Stomach (tissue), 9 donors: ENCODE data around the gene RIMS4. TPM values are rescaled to one million over a fixed set of nuclear protein-coding genes. Genes with fewer than 3 reads are reported as not detected.

Source experiments
- DNase-seq, 2 donors: peaks; one replicate each; pipeline versions ENCODE4 v3.0.0 to v3.0.0-alpha.2; 2013 to 2019
- H3K27ac ChIP-seq, 5 donors: fragments of 200-600 bp in 4 of 5; sonication (generic) in 4 of 5; one replicate each; pipeline ENCODE4 v1.5.1; 2013 to 2019; ENCODE audit warnings: mild to moderate bottlenecking in 1 of 5, moderate library complexity in 1 of 5
- H3K27me3 ChIP-seq, 3 donors: fragments of 200-600 bp; sonication (generic); one replicate each; pipeline ENCODE4 v1.5.1; 2017 to 2019; ENCODE audit warnings: mixed run types in 1 of 3
- H3K36me3 ChIP-seq, 4 donors: fragments of 200-600 bp; sonication (generic); 1 replicate in 3 of 4; 2 replicates in 1 of 4; pipeline ENCODE4 v1.5.1; 2016 to 2019
- H3K4me1 ChIP-seq, 4 donors: fragments of 200-600 bp; sonication (generic); one replicate each; pipeline ENCODE4 v1.5.1; 2016 to 2019
- H3K4me3 ChIP-seq, 4 donors: fragments of 200-600 bp; sonication (generic) in 3 of 4; one replicate each; pipeline ENCODE4 v1.5.1; 2016 to 2019; ENCODE audit warnings: mild to moderate bottlenecking in 1 of 4
- H3K9me3 ChIP-seq, 4 donors: fragments of 200-600 bp; sonication (generic); one replicate each; pipeline ENCODE4 v1.5.1; 2016 to 2019
- EP300 ChIP-seq: sonication (generic); formaldehyde crosslinking; IDR thresholded peaks from one replicate; pipeline ENCODE4 v1.6.1; 2017; ENCODE audit warnings: antibody characterized with exemption
- POLR2A ChIP-seq, 4 donors: fragments of 450-650 bp; IDR thresholded peaks; one replicate each; pipeline ENCODE4 v1.6.1; 2016; ENCODE audit warnings: antibody characterized with exemption in 4 of 4, control low read depth in 2 of 4, mild to moderate bottlenecking in 1 of 4, moderate library complexity in 1 of 4
- POLR2AphosphoS5 ChIP-seq, 3 donors: sonication (generic); formaldehyde crosslinking; IDR thresholded peaks; one replicate each; pipeline ENCODE4 v1.6.1; 2016; ENCODE audit warnings: antibody characterized with exemption in 3 of 3
- WGBS, 5 donors: extraction: QIAGEN DNeasy Blood & Tissue Kit in 3 of 5; methylation state at CpG; one replicate each; pipeline versions ENCODE4 v1.1.5 to v1.1.7; 2013 to 2018; 5-methylcytosine and 5-hydroxymethylcytosine counted together
- intact Hi-C: fragments of 100-400 bp; cut with DNase I; formaldehyde crosslinking; loops from one replicate; pipeline ENCODE4 v1.15.1; 2023; ENCODE audit warnings: low total_unique reads
- polyA plus RNA-seq, 3 donors: library from polyadenylated mRNA; stranded (reverse); fragments of 200-250 nt; gene quantifications; one replicate each; pipeline ENCODE4 v1.2.3, GENCODE V29; 2013
- total RNA-seq, 5 donors: library from RNA; depleted of rRNA; stranded (reverse); fragments of >200 nt; gene quantifications; one replicate each; pipeline versions ENCODE4 v1.1.0 to v1.2.3, GENCODE V29; 2014 to 2016
- TF ChIP-seq, protein P1 (sequence below), 7 experiments: fragments of 450-650 bp in 4 of 7; fragments of 200-600 bp in 3 of 7; sonication (generic) in 3 of 7; IDR thresholded peaks; one replicate each; pipeline ENCODE4 v1.5.1; 2016 to 2019; ENCODE audit warnings: antibody characterized with exemption in 7 of 7, control low read depth in 2 of 7, mild to moderate bottlenecking in 1 of 7
- donor health status: healthy with polysubstance abuse.
- donor health status: Bipolar disorder and iron deficiency.
- donor health status: healthy.

The RIMS4 gene
- total and polyA plus RNA-seq, 8 donors, result 0.55 to 2.2 (median 1.5) TPM; not detected in 2

DNA sequence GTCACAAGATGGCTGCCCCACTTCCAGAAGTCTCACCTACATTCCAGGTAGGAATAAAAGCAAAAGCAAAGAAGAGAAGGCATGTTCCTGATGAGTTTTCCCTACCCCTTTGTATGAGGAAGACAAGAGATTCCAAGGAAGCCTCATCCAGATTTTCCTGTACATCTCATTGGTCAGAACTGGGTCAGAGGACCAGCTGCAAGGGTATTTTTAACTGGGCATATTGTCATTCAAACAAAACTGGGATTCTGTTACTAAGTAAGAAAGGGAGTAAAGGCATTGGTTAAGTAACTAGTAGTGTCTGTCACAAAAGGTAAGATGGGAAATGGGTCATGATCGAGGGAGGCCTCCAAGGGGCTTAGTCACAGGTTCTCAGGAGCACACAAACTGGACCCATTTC, 28.2 kb upstream of the RIMS4 start:
- DNase-seq, result no peak
- TF ChIP-seq POLR2AphosphoS5 (IDR thresholded peaks at IDR 0.05) (no peak), POLR2A (IDR thresholded peaks at IDR 0.05) (no peak), EP300 (no peak)
- TF ChIP-seq, protein P1, sequence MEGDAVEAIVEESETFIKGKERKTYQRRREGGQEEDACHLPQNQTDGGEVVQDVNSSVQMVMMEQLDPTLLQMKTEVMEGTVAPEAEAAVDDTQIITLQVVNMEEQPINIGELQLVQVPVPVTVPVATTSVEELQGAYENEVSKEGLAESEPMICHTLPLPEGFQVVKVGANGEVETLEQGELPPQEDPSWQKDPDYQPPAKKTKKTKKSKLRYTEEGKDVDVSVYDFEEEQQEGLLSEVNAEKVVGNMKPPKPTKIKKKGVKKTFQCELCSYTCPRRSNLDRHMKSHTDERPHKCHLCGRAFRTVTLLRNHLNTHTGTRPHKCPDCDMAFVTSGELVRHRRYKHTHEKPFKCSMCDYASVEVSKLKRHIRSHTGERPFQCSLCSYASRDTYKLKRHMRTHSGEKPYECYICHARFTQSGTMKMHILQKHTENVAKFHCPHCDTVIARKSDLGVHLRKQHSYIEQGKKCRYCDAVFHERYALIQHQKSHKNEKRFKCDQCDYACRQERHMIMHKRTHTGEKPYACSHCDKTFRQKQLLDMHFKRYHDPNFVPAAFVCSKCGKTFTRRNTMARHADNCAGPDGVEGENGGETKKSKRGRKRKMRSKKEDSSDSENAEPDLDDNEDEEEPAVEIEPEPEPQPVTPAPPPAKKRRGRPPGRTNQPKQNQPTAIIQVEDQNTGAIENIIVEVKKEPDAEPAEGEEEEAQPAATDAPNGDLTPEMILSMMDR (IDR thresholded peaks at IDR 0.05), result no peak
- Histone ChIP-seq H3K4me1 (no peaks in the 10 kb centered on the region), H3K9me3 (no peaks in the 10 kb centered on the region), H3K36me3 (no peaks in the 10 kb centered on the region), H3K27ac (no peak overlapping the region), H3K4me3 (no peak overlapping the region), H3K27me3 (peaks cover 0 to 35% (median 0%) of the 10 kb centered on the region in 3 donors)
- WGBS, 5 donors, result 76 to 100% (median 91%) methylated on average over 1 of the region's 1 CpG
- intact Hi-C loops, result no loop called here

DNA sequence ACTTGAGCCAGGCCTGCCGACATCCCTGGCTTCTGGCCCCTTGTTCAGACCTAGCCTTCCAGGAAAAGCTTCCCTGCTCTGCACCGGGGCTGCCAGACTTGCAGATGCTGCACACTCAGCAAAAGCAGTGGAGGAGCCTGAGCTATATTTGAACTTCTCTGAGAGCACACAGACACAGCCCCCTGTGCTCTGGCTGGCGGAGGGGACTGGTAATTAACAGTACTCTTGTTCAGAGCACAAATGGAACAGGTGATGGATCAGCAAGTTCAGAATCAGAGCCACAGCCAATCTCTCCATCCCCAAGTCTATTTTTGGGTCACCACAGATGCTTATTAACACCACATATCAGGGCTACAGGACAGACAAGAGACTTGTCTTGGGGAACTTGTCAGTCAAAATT, 27.6 kb upstream of the RIMS4 start:
- peak in 1 of 2 donors; percentile 16 for DNase-seq
- Histone ChIP-seq H3K27me3 (peaks cover 0 to 31% (median 0%) of the 10 kb centered on the region in 3 donors), H3K9me3 (no peaks in the 10 kb centered on the region), H3K4me3 (no peak overlapping the region), H3K27ac (no peak overlapping the region), H3K36me3 (no peaks in the 10 kb centered on the region), H3K4me1 (no peaks in the 10 kb centered on the region)
- WGBS, 5 donors, result 38 to 48% (median 44%) methylated on average over 3 of the region's 3 CpGs
- TF ChIP-seq POLR2A (IDR thresholded peaks at IDR 0.05) (no peak), POLR2AphosphoS5 (IDR thresholded peaks at IDR 0.05) (no peak), EP300 (no peak)
- TF ChIP-seq, protein P1 (IDR thresholded peaks at IDR 0.05), result no peak
- intact Hi-C loops, result no loop called here

DNA sequence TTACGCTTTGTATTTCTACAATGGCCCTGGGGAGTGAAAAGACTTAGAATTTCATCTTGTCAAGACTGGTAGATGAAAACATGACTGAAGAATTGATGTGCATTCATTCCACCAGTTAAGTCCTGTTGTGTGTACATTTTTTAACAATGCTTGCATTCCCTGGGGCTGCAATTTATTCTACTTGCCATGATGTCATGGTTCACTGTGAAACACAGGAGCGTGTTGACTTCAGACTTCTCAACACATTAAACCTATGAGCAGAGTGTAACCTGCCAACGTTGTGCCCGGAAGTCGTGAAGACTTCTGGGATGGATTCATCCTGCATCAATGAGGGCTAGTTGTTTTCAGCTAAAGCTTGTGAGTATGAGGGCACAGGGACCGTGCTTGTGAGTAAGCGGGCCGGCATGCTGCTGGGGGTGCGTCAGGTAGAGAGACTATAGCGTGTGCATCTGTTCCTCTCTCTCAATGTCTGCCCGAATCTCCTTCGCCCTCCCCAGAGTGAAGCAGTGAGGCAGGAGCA, 26.3 kb upstream of the RIMS4 start:
- Histone ChIP-seq H3K9me3 (no peaks in the 10 kb centered on the region), H3K36me3 (no peaks in the 10 kb centered on the region), H3K4me1 (no peaks in the 10 kb centered on the region), H3K4me3 (no peak overlapping the region), H3K27ac (no peak overlapping the region), H3K27me3 (peaks cover 0 to 26% (median 0%) of the 10 kb centered on the region in 3 donors)
- TF ChIP-seq, protein P1 (IDR thresholded peaks at IDR 0.05), result no peak
- TF ChIP-seq POLR2A (IDR thresholded peaks at IDR 0.05) (no peak), EP300 (no peak), POLR2AphosphoS5 (IDR thresholded peaks at IDR 0.05) (no peak)
- intact Hi-C loops, result no loop called here
- no peak for DNase-seq
- 82 to 95% (median 90%) methylated on average over 12 of the region's 12 CpGs for WGBS, 5 donors

DNA sequence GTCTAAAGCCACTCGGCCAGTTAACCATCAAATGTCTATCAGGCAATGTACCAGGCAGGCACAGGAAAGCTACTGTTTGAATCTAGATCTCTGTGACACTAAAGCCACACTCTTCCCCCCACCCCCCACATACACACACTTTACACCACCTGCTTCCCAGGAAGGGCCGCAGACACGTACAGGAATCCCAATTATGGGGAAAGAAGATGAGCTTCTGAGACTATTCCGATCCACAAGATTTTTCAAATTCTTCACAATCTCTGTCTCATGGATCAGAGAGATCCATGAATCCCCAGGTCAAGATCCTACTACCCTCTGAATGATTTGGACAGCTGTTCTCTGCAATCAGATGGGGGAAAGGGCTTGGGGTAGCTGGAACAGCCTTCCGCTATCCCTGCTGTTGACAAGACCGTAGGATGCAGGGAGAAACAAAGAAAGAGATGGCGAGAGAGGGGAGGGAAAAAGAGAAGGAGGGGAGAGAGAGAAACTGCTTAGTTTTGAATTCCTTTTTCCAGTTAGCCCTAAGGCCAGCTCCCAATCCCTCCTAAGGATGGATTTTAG, 25.4 kb upstream of the RIMS4 start:
- DNase-seq, result no peak
- H3K4me1 ChIP-seq, result no peaks in the 10 kb centered on the region
- H3K27me3 ChIP-seq, result peaks cover 0 to 26% (median 0%) of the 10 kb centered on the region in 3 donors
- H3K4me3 ChIP-seq, result no peak overlapping the region
- no peak overlapping the region for H3K27ac ChIP-seq
- TF ChIP-seq, protein P1 (IDR thresholded peaks at IDR 0.05), result no peak
- TF ChIP-seq EP300, result no peak
- intact Hi-C loops, result no loop called here
- no peaks in the 10 kb centered on the region for H3K36me3 ChIP-seq
- 59 to 67% (median 64%) methylated on average over 7 of the region's 7 CpGs for WGBS, 5 donors
- H3K9me3 ChIP-seq, result no peaks in the 10 kb centered on the region
